Measurements from ENCODE around the gene UBE2D3.

- no peak for TF ChIP-seq CTCF (IDR thresholded peaks at IDR 0.05; ENCODE audit: low read length)
- TF ChIP-seq EZH2phosphoT487 (IDR thresholded peaks at IDR 0.05; ENCODE audit: low read length): no peak
Observed at GRCh38 chr4:102849579-102850104, 22.3 kb upstream of the UBE2D3 start.
